ENCODE data around the gene ABL1.

Gene ABL1

DNA sequence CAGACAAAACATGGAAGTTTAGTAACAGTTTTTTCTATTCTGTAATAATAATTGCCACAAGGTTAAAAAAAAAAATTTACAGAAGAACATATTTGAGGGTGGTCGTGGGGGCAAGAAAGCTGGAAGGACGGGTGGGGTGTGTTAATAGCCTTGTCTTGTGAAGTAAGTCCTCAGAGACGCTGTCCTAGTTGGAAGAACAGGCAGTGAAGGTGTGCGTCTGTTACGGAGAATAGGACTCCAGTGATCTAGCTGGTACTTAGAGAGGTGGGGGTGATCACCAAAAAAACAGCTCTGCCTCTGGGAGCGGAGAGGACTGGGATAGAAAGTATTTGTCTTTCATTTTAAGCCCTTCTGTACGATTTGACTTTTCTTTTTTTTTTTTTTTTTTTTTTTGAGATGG is 17.7 kb downstream of the ABL1 start:
- DNase-seq, result no peak

DNA sequence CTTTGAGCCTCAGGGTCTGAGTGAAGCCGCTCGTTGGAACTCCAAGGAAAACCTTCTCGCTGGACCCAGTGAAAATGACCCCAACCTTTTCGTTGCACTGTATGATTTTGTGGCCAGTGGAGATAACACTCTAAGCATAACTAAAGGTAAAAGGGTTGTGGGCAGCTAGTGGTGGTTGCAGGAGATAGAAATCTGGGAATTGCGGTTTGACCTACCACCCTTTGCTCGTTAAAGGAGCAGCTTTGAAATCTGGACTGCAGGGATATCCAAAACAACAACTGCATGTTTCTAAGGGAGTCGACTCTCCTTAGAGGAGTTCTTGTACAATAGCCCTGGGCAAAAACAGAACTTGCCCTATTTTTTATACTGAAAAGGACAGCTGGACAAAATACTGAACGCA is 19.0 kb downstream of the ABL1 start:
- DNase-seq, result no peak

DNA sequence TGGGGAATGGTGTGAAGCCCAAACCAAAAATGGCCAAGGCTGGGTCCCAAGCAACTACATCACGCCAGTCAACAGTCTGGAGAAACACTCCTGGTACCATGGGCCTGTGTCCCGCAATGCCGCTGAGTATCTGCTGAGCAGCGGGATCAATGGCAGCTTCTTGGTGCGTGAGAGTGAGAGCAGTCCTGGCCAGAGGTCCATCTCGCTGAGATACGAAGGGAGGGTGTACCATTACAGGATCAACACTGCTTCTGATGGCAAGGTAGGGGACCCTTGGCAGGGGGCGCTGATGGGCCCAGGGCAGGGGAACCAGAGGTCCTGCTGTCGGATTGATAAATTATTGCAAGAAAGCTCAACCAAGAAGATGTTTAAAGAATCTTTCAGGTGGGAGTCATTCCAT is 19.8 kb downstream of the ABL1 start:
- DNase-seq, result no peak

DNA sequence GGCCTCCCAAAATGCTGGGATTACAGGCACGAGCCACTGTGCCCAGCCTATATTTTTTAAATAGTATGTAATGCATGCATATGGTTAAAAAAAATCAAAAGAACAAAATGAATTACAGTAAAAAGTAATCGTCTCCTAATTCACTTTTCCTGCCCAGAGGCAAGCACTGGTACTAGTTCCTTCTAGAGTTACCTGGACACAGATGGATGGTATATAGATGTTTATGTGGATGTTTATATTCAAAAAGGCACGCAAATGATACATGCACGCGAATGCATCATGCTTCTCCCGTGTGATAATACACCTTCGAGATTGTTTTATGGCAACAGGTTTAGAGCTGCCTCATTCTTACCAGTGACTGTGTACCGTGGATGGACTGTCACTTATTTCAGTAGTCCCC is 21.4 kb downstream of the ABL1 start:
- no peak for DNase-seq

DNA sequence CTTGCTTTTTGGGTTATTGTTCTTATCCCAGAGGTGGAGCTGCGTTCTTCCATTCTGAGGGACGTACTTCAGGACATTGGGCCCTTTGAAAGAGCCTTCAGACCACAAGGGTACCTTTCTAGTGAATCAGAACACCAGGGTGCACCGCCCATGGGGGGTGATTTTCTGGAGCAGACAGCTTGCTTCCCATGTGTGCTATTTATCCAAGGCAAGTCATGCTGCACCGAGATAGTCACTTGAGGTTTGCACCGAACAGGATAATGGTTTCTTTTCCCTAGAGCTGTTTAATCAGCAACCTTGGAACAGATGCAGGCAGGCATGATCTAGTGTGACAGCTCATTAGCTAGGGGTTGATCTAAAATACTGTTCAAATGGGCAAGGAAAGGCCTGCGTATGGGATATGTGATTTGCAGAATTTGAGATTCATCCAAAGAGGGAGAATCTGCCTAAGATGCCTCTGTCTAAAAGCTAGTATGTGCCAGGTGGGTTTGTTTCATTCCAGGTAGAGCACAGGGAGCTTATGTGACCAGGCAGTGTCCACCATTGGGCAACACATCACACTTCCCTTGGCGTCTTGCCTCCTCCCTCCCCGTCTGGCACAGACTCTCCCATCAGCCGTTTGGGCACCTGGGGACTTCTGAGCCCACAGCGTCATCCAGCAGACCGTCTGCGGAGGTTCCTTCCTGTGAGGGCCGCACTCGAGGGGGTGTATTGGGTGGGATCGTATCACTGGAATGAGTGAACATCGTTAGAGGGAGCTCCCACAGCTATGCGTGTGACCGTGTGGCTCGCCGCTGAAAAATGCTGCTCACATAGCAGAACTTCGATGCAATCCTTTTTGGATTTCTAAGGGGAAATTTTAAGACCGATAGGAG is 23.0 kb downstream of the ABL1 start:
- DNase-seq, result peak; percentile 97

DNA sequence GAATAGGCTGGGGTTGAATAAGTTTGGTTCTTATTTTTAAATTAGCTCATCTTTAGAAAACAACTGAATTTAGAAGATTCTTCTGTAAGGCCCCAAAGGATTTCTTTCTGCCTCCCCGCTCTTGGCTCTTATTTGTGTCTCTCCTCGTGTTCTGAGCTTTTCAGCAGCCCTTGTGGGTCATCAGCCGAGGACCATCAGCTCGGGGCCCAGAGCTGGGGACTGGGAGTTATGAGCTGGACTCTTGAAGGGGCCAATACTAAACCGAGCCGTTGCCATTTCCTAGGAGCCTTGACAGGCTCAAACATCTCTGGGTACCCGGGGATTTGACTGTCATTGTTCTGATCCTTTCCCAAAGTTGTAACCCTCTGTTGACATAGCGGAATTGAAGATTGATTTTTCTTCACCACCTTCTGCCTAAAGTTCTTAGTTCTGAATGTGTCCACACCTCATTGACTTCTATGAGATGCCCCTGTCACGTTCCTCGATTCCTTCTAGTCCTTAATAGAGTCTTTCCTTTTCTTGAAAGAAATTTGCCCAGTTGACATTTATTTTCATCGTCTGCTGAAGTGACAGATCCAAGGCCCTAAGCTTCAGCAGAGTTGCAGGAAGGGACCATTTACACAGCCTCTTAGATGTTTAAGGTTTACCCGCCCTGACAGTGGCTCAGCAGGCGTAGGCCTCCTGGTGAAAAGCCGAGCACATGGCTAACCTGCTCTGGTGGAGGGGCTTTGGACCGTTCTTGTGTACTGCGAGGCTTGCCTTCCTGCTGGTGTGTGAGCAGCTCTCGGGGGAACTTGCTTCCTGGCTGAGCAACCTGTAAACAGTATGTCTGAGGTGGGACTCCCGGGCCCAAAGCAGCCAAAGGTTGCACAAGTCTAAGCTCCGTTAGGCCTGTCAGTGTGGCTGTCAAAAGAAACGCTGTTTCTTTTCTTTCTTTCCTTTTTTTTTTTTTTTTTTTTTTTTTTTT is 24.0 kb downstream of the ABL1 start:
- DNase-seq, result no peak

DNA sequence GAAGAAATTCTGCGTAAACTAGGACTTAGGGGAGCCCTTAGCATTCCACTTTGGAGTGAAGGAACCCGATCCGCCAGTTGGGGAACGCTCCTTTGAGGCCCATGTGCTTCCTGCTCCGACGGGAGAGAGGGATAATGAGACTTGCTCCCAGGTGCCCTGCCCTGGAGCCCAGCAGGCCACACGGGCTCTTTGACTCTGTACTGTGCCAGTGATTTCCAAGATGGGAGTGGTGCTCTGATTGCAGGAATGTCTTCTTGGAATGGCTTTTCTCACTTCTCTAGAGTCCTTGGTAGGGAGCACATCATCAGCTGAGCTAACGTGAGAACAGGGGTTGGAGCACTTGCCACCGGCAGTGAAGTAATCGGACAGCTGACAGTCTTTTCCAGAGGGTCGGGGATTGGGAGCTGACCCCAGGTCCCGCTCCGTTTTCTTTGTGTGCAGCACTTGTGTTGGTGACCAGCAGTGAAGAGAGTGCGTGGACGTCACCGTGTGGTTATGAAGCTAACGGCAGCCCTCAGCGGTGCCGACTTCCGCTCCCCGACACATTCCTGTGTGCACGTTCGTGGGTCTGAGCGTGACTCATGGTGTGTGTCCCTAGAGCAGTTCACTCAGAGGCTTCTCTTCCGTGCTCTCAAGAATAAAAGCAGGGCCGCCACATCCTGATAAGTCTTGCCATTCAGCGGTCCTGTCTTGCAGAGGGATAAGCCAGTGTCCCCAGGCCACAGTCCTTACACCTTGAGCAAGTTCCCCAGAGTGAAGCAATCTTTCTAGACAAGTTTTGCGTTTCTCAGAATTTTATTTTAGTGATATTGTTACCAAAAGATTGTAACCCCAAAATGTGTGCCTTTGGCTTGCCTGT is 25.6 kb downstream of the ABL1 start:
- DNase-seq, result peak; percentile 99

DNA sequence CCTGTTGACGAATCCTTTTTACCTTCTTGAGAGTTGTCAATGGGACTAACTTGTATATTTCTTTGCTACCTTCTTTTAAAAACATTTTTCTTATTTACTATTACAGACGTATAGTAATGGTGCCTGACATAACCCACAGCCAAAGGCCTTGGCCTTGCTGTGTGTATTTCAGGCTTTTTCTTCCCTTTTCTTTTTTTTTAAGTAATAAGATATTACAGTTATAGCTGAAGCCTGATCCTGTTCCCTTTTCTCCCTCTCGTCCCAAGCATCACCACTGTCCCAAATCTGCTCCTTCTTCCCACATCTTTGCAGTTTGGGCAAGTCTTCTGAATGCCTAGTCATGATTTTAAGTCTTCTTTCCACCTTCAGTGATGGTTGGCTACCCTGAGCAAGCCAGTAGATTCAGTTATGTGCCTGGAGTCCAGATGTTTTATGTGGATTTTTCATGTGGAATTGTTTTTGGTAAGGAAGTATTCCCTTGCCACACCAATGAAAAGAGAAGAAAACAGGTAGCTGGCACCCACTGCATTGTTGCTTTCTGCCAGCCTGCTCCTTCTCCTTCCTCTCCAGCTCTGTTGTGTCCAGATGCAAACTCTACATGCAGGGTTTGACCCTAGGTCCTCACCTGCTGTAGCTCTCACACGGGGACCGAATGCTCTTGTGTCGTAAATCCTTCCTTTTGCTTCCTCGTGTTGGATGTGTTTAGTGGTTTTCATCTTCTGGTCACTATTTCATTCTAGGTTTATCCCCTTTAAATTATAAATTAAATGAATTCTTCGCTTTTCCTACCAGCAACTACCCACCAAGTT is 26.5 kb downstream of the ABL1 start:
- no peak for DNase-seq

DNA sequence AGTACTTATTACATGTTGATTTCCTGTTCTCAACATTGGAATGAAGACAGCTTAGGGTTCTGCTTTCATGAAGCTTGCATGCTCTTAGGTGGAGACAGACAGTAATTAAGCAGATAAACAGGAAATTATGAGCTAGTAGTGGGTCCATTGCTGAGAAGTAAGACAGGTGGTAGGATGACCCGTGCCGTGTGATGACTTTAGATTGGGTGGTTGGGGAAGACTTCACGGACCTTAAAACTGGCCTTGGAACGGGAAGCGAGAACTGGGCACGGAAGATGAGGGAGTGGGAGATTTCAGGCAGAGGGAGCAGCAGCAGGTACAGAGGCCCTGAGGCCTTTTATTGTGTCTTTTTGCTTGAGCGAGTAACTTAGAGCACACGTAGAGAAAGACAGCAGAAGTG is 27.2 kb downstream of the ABL1 start:
- no peak for DNase-seq

DNA sequence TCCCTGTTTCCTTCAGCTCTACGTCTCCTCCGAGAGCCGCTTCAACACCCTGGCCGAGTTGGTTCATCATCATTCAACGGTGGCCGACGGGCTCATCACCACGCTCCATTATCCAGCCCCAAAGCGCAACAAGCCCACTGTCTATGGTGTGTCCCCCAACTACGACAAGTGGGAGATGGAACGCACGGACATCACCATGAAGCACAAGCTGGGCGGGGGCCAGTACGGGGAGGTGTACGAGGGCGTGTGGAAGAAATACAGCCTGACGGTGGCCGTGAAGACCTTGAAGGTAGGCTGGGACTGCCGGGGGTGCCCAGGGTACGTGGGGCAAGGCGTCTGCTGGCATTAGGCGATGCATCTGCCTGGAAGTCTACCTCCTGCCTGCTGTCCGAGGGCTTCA is 27.7 kb downstream of the ABL1 start:
- DNase-seq, result no peak

DNA sequence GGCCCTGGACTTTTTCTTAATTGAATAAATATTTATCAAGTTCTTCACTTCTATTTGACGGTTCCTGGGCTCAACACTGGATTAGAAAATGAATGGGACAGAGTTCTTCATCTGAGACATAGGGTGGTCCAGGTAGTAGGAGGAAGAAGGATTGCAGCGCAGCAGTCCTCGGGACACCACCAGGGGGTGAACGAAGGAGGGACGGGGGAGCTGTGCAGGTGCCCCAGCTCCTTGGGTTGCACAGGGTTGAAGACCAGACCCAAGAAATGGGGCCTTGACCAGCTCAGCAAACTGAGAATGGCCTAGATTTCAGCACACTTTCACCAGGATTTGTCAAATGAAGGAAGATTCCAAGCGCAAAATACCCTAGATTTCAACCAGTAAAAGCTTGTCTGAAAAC is 29.5 kb downstream of the ABL1 start:
- DNase-seq, result no peak

DNA sequence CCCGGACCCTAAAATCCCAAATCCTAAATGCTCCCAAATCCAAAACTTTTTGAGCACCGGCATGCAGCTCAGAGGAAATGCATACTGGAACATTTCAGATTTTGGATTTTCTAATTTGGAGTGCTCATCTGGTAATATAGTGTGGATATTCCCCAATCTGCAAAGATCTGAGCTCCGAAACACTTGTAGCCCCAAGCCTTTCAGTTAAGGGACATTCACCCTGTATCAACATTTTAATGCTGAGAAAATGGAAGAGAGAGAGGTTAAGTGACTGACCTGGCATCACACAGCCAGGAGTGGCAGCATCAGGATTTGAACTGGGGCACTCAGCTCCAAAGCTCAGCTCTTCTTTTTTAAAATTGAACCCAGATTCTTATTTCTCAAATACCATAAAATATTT is 30.9 kb downstream of the ABL1 start:
- no peak for DNase-seq

DNA sequence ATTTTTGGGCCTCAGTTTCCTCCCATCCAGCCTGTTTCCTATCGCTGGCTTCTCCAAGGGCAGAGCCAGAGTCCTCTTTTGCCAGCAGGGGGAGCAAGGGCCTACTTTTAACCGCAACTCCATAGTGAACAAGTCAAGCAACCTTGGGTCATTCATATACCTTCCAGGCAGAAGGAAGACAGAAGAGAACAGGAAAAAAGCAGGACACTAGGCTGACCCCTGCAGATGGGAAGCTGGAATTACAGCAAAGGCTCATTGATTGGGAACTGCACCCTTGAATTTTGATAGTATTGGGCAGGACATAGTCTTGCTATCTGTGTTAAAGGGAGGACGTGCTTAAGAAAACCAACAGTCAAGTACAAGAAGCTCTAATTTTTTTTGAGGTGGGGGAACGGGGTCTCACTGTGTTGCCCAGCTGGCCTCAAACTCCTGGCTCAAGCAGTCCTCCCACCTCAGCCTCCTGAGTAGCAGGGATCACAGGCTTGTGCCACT is 31.5 kb downstream of the ABL1 start:
- DNase-seq, result peak; percentile 90

DNA sequence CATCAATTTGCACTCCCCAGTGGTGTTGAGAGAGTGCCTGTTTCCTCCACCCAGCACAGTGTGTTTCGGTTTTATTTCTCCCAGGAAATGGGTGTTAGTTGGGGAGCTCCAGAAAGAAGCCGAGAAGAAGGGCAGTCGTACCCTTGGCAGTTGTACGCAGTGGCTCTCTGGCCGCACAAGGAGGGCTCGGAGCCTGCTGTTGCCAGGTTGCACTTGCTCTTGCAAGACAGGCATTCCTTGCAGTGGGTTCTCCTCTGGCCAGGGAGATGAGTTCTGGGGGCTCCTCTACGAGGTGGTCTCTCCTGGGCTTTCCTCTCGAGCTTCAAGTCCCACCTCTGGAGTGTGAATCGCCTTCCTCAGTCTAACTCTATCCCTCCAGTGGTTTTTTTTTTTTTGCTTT is 32.5 kb downstream of the ABL1 start:
- DNase-seq, result no peak

DNA sequence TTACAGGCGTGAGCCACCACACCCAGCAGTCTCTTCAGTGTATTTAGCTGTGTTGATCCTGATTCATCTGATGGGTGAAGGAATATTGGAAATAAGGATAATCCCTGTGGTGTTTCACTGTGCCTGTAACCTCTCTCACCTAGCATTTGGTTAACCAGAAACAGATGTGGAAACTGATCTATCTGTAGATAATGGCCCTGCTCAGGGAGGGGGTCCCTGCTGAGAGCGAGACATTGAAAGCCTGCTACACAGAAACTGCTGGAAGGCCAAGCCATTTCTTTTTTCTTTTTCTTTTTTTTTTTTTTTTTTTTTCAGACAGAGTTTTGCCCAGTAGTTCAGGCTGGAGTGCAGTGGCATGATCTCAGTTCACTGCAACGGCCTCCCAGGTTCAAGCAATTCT is 33.2 kb downstream of the ABL1 start:
- no peak for DNase-seq

DNA sequence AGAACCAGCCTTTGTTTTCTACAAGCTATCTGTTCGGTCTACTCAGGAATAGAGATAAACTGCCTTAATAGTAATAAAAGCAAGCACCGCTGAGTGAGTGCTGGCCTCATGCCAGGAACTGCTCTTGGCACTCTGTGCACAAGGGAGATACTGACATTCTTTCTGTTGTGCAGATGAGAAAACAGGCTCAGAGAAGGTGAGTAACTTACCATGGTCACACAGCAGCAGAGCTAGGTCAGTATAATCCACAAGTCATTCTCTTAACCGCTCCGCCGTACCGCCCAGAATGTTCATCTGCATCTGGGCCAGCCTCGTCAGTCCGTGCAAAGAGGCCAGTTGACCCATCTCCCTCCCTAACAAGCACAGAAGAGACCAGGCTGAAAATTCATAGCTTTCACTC is 34.2 kb downstream of the ABL1 start:
- peak; percentile 25 for DNase-seq

DNA sequence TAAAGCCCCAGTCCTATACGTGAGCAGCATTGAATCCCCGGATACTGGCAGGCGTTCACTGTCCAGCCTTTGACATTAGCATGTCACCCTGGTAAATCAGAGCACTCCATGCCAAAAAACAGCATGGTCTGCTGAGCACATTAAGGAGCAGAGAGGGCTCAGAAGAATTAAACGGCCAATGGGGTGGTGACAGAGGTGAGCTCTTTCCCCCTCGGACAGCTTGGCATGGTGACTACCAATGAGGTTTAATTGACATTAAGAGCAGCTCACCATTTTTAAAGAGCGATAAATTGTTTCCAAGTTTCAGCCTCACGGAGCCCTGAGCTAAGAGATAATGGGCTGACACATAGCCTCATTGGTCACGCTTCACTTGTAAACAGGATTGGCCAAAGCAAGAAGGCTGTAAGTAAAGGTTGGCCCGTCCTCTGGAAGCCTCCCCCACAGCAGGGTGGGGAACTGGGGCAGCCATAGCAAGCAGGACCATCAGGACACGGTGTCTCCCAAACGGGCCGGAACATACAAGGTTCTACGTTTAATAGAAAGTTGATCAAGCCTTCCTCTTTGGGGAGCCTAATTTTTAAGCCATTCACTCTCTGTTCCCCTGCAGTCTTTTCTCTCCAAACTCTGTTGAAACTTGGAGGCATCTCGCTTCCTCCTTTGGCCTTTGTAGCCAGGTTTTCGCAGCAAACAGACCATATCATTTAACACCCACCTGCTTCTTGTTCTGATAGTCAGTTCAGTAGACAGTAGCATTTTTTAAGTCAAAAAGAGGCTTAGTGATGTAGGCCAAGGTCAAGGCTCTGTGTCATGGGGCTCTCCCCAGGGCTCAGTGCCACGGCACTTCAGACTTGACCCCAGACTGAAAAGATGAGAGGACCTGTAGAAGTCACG is 35.7 kb downstream of the ABL1 start:
- DNase-seq, result no peak

DNA sequence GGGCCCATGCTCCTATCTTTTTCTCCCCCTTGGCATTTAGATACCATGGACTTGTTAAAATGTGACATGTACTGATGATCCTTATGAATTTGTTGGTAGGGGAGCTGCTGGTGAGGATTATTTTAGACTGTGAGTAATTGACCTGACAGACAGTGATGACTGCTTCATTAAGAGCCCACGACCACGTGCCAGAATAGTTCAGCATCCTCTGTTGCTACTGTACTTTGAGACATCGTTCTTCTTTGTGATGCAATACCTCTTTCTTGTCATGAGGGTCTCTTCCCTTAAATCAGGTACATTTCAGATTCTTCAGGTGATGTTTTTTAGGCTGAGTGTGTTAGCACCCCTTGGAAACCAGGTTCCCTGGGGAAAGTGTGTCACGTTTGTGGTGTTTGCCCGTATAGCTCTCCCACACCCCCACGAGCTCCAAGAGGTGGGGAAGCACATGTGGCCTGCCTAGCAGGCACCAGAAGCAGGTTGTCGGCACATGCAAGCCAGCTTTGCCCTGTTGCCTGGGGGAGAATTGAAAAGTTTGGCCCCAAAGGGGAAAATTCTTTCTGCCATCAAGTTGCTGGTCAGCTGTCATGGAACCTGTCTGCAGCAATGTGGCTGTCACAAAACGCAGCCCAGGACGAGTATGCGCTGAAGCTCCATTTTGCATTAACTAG is 36.5 kb downstream of the ABL1 start:
- no peak for DNase-seq

DNA sequence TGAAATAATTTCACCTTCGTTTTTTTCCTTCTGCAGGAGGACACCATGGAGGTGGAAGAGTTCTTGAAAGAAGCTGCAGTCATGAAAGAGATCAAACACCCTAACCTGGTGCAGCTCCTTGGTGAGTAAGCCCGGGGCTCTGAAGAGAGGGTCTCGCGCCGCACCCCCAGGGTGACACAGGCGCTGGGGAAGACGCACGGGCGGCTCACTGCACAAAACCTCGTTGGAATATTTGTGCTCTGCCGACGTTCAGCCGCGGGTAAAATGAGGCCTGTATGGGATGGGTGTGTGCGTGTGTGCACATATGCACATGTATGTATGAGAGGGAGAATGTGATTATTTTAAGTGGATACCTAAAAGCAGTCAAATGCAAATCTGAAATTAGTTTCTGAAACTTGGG is 37.0 kb downstream of the ABL1 start:
- no peak for DNase-seq

DNA sequence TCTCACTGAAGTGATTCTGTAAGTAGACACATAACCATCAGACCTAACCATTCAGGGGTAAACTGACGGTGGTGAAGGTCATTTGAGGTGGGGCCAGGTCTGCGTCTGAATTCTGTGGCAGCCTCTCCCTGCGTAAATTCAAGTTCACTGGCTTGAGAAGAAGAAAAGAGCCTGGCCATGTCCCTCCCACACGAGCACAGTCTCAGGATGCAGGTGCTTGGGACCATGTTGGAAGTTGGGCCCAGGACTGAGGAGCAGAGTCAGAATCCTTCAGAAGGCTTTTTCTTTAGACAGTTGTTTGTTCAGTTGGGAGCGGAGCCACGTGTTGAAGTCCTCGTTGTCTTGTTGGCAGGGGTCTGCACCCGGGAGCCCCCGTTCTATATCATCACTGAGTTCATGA is 37.5 kb downstream of the ABL1 start:
- DNase-seq, result no peak

Data from fibroblast of skin of back (primary cell).